SK-N-SH (cell line): ENCODE results near the gene HAVCR1. TPM values are rescaled to one million over a fixed set of nuclear protein-coding genes. Genes with fewer than 3 reads are reported as not detected.
"Not testable (repeated sequence)": the region's sequence is repeated elsewhere in the genome, so short reads cannot be mapped to it uniquely, and the experiment has no call there.

Experiments used
- CTCF ChIA-PET: fragments of 300-600, 350-600 bp; formaldehyde crosslinking; extraction: SDS; loops from one replicate; lab custom pipeline; 2021; lab: Yijun Ruan, JAX
- POLR2A ChIA-PET: fragments of 350-600 bp; sonication (Branson Sonifier 250); formaldehyde crosslinking; extraction: SDS; loops from one replicate; lab custom pipeline; 2020; ENCODE audit warnings: antibody characterized with exemption, inconsistent platforms; lab: Yijun Ruan, JAX
- DNase-seq: peaks from one replicate; pipeline ENCODE4 v3.0.0; 2012
- H2AFZ ChIP-seq: fragments of 200-600 bp; sonication (generic); 2 replicates; pipeline ENCODE4 v1.8.1; 2016; ENCODE audit warnings: antibody characterized with exemption, mild to moderate bottlenecking, low read depth
- H3F3A ChIP-seq: fragments of 200-600 bp; sonication (generic); replicated peaks from 2 replicates; pipeline ENCODE3; 2016; ENCODE audit warnings: antibody characterized with exemption, mild to moderate bottlenecking; ENCODE audit not compliant: insufficient read depth
- H3K27ac ChIP-seq, 2 experiments: fragments of 200-500 bp in 1 of 2; fragments of 200-600 bp in 1 of 2; sonication (Bioruptor generic) in 1 of 2; sonication (generic), shearing (Covaris generic) in 1 of 2; 2 replicates each; pipeline versions ENCODE4 v1.5.1 to v1.6.1; 2014 to 2016; ENCODE audit warnings: low read depth in 2 of 2, inconsistent platforms in 1 of 2, low read length in 1 of 2, mild to moderate bottlenecking in 1 of 2, mixed read lengths in 1 of 2
- H3K27me3 ChIP-seq: fragments of 200-600 bp; sonication (generic), shearing (Covaris generic); 2 replicates; pipeline ENCODE4 v1.6.1; 2016; ENCODE audit warnings: mixed run types; ENCODE audit not compliant: insufficient read depth
- H3K36me3 ChIP-seq, 2 experiments: fragments of 200-500 bp in 1 of 2; fragments of 200-600 bp in 1 of 2; sonication (Bioruptor generic) in 1 of 2; sonication (generic) in 1 of 2; replicated peaks in 1 of 2; 2 replicates each; pipeline versions ENCODE3 to v1.5.1; 2014 to 2016; ENCODE audit warnings: low read length in 1 of 2, mild to moderate bottlenecking in 1 of 2; ENCODE audit not compliant: insufficient read depth in 2 of 2, control insufficient read depth in 1 of 2
- H3K4me1 ChIP-seq, 2 experiments: fragments of 200-500 bp in 1 of 2; fragments of 200-600 bp in 1 of 2; sonication (Bioruptor generic) in 1 of 2; sonication (generic), shearing (Covaris generic) in 1 of 2; 2 replicates each; pipeline versions ENCODE4 v1.5.1 to v1.6.1; 2014 to 2016; ENCODE audit warnings: low read depth in 1 of 2, low read length in 1 of 2, mixed run types in 1 of 2; ENCODE audit not compliant: insufficient read depth in 2 of 2, control insufficient read depth in 1 of 2
- H3K4me2 ChIP-seq: fragments of 200-600 bp; sonication (generic), shearing (Covaris generic); 2 replicates; pipeline ENCODE4 v1.6.1; 2017; ENCODE audit warnings: mixed run types
- H3K4me3 ChIP-seq, 2 experiments: fragments of 200-500 bp in 1 of 2; fragments of 200-600 bp in 1 of 2; sonication (Bioruptor generic) in 1 of 2; sonication (generic), shearing (Covaris generic) in 1 of 2; 2 replicates each; pipeline versions ENCODE4 v1.5.1 to v1.8.1; 2014 to 2016; ENCODE audit warnings: low read depth in 2 of 2, inconsistent platforms in 1 of 2, low read length in 1 of 2, mild to moderate bottlenecking in 1 of 2, mixed read lengths in 1 of 2, moderate library complexity in 1 of 2
- H3K79me2 ChIP-seq: fragments of 200-600 bp; sonication (generic); 2 replicates; pipeline ENCODE4 v1.8.1; 2017; ENCODE audit warnings: mild to moderate bottlenecking; ENCODE audit not compliant: insufficient read depth
- H3K9ac ChIP-seq: fragments of 200-600 bp; sonication (generic); 2 replicates; pipeline ENCODE4 v1.6.1; 2017; ENCODE audit warnings: mixed run types
- H3K9me2 ChIP-seq: fragments of 200-600 bp; sonication (generic); 2 replicates; pipeline ENCODE4 v1.6.1; 2017; ENCODE audit warnings: mixed run types
- H3K9me3 ChIP-seq: fragments of 200-600 bp; sonication (generic); 2 replicates; pipeline ENCODE4 v1.6.1; 2017; ENCODE audit warnings: mixed run types, mild to moderate bottlenecking, moderate library complexity
- H4K20me1 ChIP-seq: fragments of 200-600 bp; sonication (generic); 2 replicates; pipeline ENCODE4 v1.6.1; 2017; ENCODE audit warnings: mild to moderate bottlenecking, mixed run types; ENCODE audit not compliant: insufficient read depth
- CHD2 ChIP-seq: fragments of 150-350 bp; IDR thresholded peaks from 2 replicates; pipeline ENCODE4 v1.6.1; 2018; ENCODE audit warnings: low read length; ENCODE audit not compliant: partially characterized antibody
- ELF1 ChIP-seq: IDR thresholded peaks from 2 replicates; pipeline ENCODE4 v1.4.0; 2012
- EP300 ChIP-seq, 2 experiments: IDR thresholded peaks; 2 replicates each; pipeline versions ENCODE4 v1.4.0 to v1.6.1; 2012; ENCODE audit warnings: borderline replicate concordance in 1 of 2, low read depth in 1 of 2, low read length in 1 of 2
- GABPA ChIP-seq: IDR thresholded peaks from 2 replicates; pipeline ENCODE4 v1.4.0; 2012; ENCODE audit warnings: low read depth, mild to moderate bottlenecking
- JUND ChIP-seq: IDR thresholded peaks from 2 replicates; pipeline ENCODE4 v1.4.0; 2012
- MXI1 ChIP-seq: IDR thresholded peaks from 2 replicates; pipeline ENCODE4 v1.6.1; 2012; ENCODE audit warnings: mild to moderate bottlenecking, low read depth, low read length, improper control_type of control experiment
- NRF1 ChIP-seq: IDR thresholded peaks from 2 replicates; pipeline ENCODE4 v1.6.1; 2012; ENCODE audit warnings: low read depth, mild to moderate bottlenecking, low read length
- SIN3A ChIP-seq: IDR thresholded peaks from 2 replicates; pipeline ENCODE4 v1.6.1; 2012; ENCODE audit warnings: low read depth, mild to moderate bottlenecking, low read length, moderate library complexity, borderline replicate concordance
- SMC3 ChIP-seq: IDR thresholded peaks from 2 replicates; pipeline ENCODE4 v1.6.1; 2012; ENCODE audit warnings: low read depth, low read length, improper control_type of control experiment
- TCF12 ChIP-seq: IDR thresholded peaks from 2 replicates; pipeline ENCODE4 v1.4.0; 2012
- WGBS: methylation state at CpG from one replicate; pipeline ENCODE4 v1.1.6; 2017; ENCODE audit warnings: low lambda C conversion rate; 5-methylcytosine and 5-hydroxymethylcytosine counted together
- polyA plus RNA-seq, 3 experiments: library from polyadenylated mRNA; depleted of rRNA; stranded (reverse); fragments of >200 nt; gene quantifications; 2 replicates each; pipeline ENCODE4 v1.2.3, GENCODE V29; 2012
- TF ChIP-seq, protein P1 (sequence below): IDR thresholded peaks from 2 replicates; pipeline ENCODE4 v1.4.0; 2012; ENCODE audit warnings: low read depth
- TF ChIP-seq, protein P2 (sequence below): fragments of 200-600 bp; sonication (generic); IDR thresholded peaks from 2 replicates; pipeline ENCODE4 v1.6.1; 2017; ENCODE audit warnings: antibody characterized with exemption, mild to moderate bottlenecking, moderate library complexity
- TF ChIP-seq, protein P3 (sequence below): fragments of 150-350 bp; IDR thresholded peaks from 2 replicates; pipeline ENCODE4 v1.6.1; 2016; ENCODE audit warnings: mild to moderate bottlenecking, low read depth, low read length

Gene HAVCR1
- polyA plus RNA-seq, 1 of the 3 experiments (the other 2 are of a cell fraction) = not detected

DNA sequence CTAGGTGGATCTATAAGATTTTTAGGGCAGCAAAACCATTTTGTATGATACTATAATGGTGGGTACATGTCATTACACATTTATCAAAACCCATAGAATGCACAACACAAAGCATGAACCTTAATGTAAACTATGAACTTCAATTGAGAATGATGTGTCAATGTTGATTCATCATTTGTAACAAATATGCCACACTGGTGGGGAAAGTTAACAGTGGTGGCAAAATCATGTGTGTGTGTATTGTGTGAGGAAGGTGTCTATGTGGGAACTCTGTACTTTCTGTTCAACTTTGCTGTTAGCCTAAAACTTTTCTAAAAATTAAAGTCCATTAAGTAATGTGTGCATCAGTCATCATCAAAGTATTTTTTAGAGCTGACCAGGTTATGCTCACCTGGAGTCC, 38.9 kb downstream of the HAVCR1 start:
- H3K4me1 ChIP-seq = no peaks in the 10 kb centered on the region
- no peaks in the 10 kb centered on the region for H3K36me3 ChIP-seq
- H3K4me2 ChIP-seq = no peak overlapping the region
- no peak overlapping the region for H3K9ac ChIP-seq
- H3K79me2 ChIP-seq = no peaks in the 10 kb centered on the region
- no peak for TF ChIP-seq CHD2
- TF ChIP-seq, protein P1, sequence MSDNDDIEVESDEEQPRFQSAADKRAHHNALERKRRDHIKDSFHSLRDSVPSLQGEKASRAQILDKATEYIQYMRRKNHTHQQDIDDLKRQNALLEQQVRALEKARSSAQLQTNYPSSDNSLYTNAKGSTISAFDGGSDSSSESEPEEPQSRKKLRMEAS = no peak
- TF ChIP-seq EP300 (IDR thresholded peaks at IDR 0.05; ENCODE audit: borderline replicate concordance in 1 of 2, low read depth in 1 of 2, low read length in 1 of 2) = no peak
- TF ChIP-seq TCF12 = no peak
- TF ChIP-seq, protein P2, sequence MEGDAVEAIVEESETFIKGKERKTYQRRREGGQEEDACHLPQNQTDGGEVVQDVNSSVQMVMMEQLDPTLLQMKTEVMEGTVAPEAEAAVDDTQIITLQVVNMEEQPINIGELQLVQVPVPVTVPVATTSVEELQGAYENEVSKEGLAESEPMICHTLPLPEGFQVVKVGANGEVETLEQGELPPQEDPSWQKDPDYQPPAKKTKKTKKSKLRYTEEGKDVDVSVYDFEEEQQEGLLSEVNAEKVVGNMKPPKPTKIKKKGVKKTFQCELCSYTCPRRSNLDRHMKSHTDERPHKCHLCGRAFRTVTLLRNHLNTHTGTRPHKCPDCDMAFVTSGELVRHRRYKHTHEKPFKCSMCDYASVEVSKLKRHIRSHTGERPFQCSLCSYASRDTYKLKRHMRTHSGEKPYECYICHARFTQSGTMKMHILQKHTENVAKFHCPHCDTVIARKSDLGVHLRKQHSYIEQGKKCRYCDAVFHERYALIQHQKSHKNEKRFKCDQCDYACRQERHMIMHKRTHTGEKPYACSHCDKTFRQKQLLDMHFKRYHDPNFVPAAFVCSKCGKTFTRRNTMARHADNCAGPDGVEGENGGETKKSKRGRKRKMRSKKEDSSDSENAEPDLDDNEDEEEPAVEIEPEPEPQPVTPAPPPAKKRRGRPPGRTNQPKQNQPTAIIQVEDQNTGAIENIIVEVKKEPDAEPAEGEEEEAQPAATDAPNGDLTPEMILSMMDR = no peak
- TF ChIP-seq MXI1 = no peak
- TF ChIP-seq NRF1 = no peak
- no peak for TF ChIP-seq ELF1
- no peak for TF ChIP-seq SMC3
- TF ChIP-seq JUND = no peak
- TF ChIP-seq GABPA = no peak
- TF ChIP-seq, protein P3, sequence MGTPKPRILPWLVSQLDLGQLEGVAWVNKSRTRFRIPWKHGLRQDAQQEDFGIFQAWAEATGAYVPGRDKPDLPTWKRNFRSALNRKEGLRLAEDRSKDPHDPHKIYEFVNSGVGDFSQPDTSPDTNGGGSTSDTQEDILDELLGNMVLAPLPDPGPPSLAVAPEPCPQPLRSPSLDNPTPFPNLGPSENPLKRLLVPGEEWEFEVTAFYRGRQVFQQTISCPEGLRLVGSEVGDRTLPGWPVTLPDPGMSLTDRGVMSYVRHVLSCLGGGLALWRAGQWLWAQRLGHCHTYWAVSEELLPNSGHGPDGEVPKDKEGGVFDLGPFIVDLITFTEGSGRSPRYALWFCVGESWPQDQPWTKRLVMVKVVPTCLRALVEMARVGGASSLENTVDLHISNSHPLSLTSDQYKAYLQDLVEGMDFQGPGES = no peak
- TF ChIP-seq SIN3A = no peak
- H3K9me2 ChIP-seq = no peaks in the 10 kb centered on the region
- ChIA-PET POLR2A (no interaction called here), CTCF (no interaction called here)
- H3F3A ChIP-seq = no peaks in the 10 kb centered on the region
- no peaks in the 10 kb centered on the region for H3K27me3 ChIP-seq
- no peaks in the 10 kb centered on the region for H4K20me1 ChIP-seq
- no peak overlapping the region for H3K4me3 ChIP-seq
- H2AFZ ChIP-seq = no peak overlapping the region
- H3K27ac ChIP-seq = no peak overlapping the region
- H3K9me3 ChIP-seq = no peaks in the 10 kb centered on the region
- no peak for DNase-seq

DNA sequence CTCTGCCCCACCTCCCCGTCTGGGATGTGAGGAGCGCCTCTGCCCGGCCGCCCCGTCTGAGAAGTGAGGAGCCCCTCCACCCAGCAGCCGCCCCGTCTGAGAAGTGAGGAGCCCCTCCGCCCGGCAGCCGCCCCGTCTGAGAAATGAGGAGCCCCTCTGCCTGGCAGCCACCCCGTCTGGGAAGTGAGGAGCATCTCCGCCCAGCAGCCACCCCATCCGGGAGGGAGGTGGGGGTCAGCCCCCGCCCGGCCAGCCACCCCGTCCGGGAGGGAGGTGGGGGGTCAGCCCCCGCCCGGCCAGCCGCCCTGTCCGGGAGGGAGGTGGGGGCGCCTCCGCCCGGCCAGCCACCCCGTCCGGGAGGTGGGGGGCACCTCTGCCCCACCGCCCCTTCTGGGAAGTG, 44.8 kb downstream of the HAVCR1 start:
- H2AFZ ChIP-seq, H3K9ac ChIP-seq, H3K4me2 ChIP-seq, H3K4me1 ChIP-seq, H3K27me3 ChIP-seq, H4K20me1 ChIP-seq, DNase-seq, H3K79me2 ChIP-seq, POLR2A ChIA-PET, H3K27ac ChIP-seq, H3K36me3 ChIP-seq, H3K9me3 ChIP-seq, CTCF ChIA-PET, H3K4me3 ChIP-seq, H3F3A ChIP-seq, H3K9me2 ChIP-seq: not testable (repeated sequence)
- 76% methylated on average over 12 of the region's 28 CpGs for WGBS
